Choroid plexus epithelial cell (primary cell): Measurements from ENCODE around the gene PIEZO1.

ENCODE experiments used
- DNase-seq: peaks from one replicate; pipeline ENCODE4 v3.0.0-alpha.2; 2010; ENCODE audit warnings: low read depth
- H3K4me3 ChIP-seq: 2 replicates; pipeline ENCODE4 v1.5.1; 2011; ENCODE audit warnings: low read depth, mild to moderate bottlenecking, control low read depth, low read length, moderate library complexity
- TF ChIP-seq, protein P1 (sequence below): conservative IDR thresholded peaks from 2 replicates; pipeline ENCODE4 v1.5.1; 2011; ENCODE audit warnings: low read depth, mild to moderate bottlenecking, control low read depth, inconsistent platforms, low read length, moderate library complexity

PIEZO1 gene

DNA sequence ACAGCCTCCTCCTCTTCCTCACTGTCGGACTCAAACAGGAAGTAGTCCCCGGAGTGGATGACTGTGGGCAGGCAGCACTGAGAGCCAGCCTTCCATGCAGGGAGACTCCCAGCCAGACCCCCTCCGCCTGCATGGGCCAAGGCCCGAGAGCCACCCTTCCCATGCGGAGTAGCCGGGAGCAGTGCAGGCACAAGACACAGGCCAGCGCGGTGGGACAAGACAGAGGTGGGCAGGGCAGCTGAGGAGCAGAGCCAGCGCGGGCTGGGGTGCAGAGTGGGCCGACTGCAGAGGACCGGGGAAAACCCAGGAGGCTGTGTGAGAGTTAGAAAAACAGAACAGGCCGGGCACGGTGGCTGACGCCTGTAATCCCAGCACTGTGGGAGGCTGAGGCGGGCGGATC, 61.1 kb downstream of the PIEZO1 start:
- TF ChIP-seq, protein P1, sequence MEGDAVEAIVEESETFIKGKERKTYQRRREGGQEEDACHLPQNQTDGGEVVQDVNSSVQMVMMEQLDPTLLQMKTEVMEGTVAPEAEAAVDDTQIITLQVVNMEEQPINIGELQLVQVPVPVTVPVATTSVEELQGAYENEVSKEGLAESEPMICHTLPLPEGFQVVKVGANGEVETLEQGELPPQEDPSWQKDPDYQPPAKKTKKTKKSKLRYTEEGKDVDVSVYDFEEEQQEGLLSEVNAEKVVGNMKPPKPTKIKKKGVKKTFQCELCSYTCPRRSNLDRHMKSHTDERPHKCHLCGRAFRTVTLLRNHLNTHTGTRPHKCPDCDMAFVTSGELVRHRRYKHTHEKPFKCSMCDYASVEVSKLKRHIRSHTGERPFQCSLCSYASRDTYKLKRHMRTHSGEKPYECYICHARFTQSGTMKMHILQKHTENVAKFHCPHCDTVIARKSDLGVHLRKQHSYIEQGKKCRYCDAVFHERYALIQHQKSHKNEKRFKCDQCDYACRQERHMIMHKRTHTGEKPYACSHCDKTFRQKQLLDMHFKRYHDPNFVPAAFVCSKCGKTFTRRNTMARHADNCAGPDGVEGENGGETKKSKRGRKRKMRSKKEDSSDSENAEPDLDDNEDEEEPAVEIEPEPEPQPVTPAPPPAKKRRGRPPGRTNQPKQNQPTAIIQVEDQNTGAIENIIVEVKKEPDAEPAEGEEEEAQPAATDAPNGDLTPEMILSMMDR, result no peak
- no peak overlapping the region for H3K4me3 ChIP-seq
- no peak for DNase-seq

DNA sequence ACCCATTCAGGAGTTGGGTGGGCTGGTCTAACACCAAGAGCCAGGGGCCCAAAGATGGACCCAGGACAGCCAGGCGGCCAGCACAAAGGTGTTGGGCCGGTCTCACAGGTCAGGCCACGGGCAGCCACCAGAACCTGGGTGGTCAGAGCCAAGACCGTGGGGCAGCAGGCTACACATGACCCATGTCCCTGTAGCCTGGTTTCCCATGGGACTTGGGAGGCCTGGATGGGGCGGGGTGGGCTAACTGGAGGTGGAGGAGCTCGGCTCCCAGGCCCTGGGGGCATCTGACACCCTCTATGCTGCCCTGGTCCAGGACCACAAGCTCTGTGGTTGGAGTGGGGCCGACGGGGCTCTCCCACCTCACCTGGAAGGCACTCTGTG, 61.5 kb downstream of the PIEZO1 start:
- no peak for DNase-seq
- TF ChIP-seq, protein P1, result no peak
- H3K4me3 ChIP-seq, result no peak overlapping the region

GRCh38 chr16:88722784-88723506, 62.1 kb downstream of the PIEZO1 start:
- TF ChIP-seq, protein P1, result no peak
- H3K4me3 ChIP-seq, result no peak overlapping the region
- DNase-seq, result no peak

DNA sequence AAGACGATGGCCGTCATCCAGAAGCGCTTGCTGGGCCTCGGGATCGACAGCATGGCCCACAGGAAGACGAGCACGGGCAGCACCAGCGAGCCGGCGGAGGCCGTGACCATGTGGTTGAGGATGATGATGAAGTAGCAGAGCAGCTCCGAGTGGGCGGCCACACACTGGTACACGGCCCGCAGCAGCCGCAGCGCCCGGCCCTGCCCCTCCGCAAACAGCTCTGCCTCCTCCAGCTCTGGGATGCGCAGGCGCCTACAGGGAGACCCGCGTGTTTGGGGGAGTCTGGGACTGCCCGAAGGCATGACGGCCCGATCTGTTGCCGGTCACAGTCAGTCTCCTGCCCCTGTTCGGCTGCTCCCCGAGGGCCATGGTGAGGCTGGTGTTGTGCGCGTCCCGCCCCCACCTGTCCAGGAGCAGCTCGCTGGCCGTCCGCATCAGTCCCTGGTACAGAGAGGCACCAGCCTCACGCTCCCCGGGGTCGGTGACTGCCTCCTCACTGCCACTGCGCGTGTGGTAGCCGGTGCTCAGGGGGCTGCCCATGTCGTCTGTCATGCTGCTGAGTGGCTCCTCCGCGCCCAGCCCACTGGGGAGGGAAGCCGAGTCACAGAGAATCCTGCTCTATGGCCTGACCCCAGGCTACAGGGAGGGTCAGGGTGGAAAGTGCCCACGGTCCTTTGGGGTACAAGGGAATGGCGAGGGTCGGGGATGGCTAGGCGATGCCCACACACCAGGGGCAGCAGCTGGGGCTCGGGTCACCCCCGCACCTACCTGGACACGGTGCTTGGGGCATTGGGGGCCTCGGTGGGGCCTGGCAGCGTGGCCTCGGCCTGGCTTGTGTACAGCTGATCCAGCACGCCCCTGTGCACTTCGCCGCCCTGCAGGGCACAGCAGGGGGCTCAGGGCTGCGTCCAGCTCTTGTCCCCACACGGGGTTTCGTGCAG, 62.9 kb downstream of the PIEZO1 start:
- TF ChIP-seq, protein P1, result no peak

DNA sequence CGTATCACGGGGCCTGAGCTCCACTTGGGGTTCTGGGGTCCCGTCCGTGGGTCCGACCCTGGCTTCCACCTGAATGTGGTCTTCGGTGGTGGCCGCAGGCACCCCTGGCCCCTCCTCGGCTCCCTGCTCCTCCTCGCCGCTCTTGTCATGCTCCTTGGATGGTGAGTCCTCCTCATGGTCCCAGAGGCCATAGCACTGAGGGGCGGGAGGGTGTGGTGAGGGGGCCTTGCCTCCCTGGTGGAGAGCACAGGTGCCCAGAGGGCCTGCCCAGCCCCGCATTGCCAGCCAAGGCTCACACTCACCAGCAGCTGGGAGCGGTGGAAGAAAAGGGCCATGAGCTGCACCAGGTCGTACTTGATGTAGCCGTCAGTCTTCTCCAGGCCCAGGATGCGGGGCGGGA, 63.8 kb downstream of the PIEZO1 start:
- H3K4me3 ChIP-seq, result no peak overlapping the region
- no peak for DNase-seq
- TF ChIP-seq, protein P1, result no peak

More for the DNA sequence above, 62.9 kb downstream of the PIEZO1 start:
- H3K4me3 ChIP-seq, result no peak overlapping the region
- no peak for DNase-seq

DNA sequence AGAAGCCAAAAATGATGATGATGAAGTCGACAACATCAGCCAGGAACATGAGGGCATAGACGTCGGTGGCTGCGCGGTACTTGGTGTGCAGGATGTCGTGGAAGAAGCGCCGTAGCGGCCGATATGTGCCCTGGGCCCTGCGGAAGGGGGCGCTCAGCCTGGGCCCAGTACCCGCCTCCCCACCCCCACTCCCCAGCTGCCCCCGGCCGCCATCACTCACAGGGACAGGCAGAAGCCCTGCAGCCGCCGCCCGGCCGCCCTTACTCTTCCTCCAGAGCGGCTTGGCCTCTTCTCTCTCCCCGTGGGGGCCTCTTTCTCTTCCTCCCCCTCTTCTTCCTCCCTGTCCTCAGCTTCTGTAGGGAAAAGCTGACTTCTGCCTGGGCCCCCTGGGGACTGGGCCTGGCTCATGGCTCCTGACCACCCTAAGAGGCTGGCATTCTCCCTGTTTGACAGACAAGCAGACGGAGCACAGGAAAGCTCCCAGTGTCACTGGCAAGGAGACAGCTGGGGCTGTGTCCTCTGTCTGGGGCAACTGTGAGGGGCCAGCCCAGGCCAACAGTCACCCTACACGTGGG, 64.5 kb downstream of the PIEZO1 start:
- TF ChIP-seq, protein P1, result no peak
- H3K4me3 ChIP-seq, result no peak overlapping the region
- DNase-seq, result no peak
